Left lung (tissue), 10 donors: ENCODE results near the gene TREML4. TPM values are rescaled to one million over a fixed set of nuclear protein-coding genes. Genes with fewer than 3 reads are reported as not detected.
"Not testable (repeated sequence)": the region's sequence is repeated elsewhere in the genome, so short reads cannot be mapped to it uniquely, and the experiment has no call there.

Experiments used
- ATAC-seq: fragments of 200-7000 bp; cut with Tn5 transposase; one replicate; pipeline ENCODE4 v1.9.1; 2020; ENCODE audit warnings: moderate library complexity
- DNase-seq, 4 donors: peaks; one replicate each; pipeline ENCODE4 v3.0.0-alpha.2; 2013 to 2020
- H3K27ac ChIP-seq, 2 donors: fragments of 200-600 bp; sonication (generic) in 1 of 2; one replicate each; pipeline versions ENCODE4 v1.5.0 to v1.8.0; 2020 to 2021
- H3K27me3 ChIP-seq, 2 donors: fragments of 200-600 bp; sonication (generic) in 1 of 2; one replicate each; pipeline versions ENCODE4 v1.5.0 to v1.8.0; 2020 to 2021
- H3K36me3 ChIP-seq, 2 donors: fragments of 200-600 bp; sonication (generic) in 1 of 2; one replicate each; pipeline versions ENCODE4 v1.5.0 to v1.8.0; 2020 to 2021
- H3K4me1 ChIP-seq, 2 donors: fragments of 200-600 bp; one replicate each; pipeline ENCODE4 v1.8.0; 2021
- H3K4me3 ChIP-seq, 2 donors: fragments of 200-600 bp; sonication (generic) in 1 of 2; one replicate each; pipeline versions ENCODE4 v1.5.0 to v1.8.0; 2020 to 2021; ENCODE audit warnings: mild to moderate bottlenecking in 1 of 2
- H3K9me3 ChIP-seq, 2 donors: fragments of 200-600 bp; sonication (generic) in 1 of 2; one replicate each; pipeline versions ENCODE4 v1.5.0 to v1.8.0; 2020 to 2021
- intact Hi-C, 2 donors: fragments of 100-400 bp; cut with DNase I; formaldehyde crosslinking; loops; one replicate each; pipeline versions ENCODE4 v1.11.2 to v1.14.2; 2022
- polyA plus RNA-seq, 6 donors: library from polyadenylated mRNA; unstranded; fragments of 120-200 nt; gene quantifications; one replicate each; pipeline ENCODE4 v1.2.1, GENCODE V29; 2013; ENCODE audit not compliant: insufficient read length in 6 of 6
- total RNA-seq, 2 donors: library from RNA; stranded (reverse); fragmentation: NEBNext Ultra II Directional; extraction: Animal tissue kit (Norgen Biotek cat#: 25700); gene quantifications; one replicate each; pipeline ENCODE4 v1.2.1, GENCODE V29; 2021
- TF ChIP-seq, protein P1 (sequence below), 2 donors: fragments of 200-600 bp; sonication (generic) in 1 of 2; IDR thresholded peaks; one replicate each; pipeline versions ENCODE4 v1.5.0 to v1.8.0; 2021; ENCODE audit warnings: antibody characterized with exemption in 2 of 2
- donor health status: DM: no; HTN: yes; CAD: no.
- donor health status: DM: no; HTN: no; CAD: no.

Gene TREML4
- total and polyA plus RNA-seq, 8 donors, result 0.32 TPM; not detected in 7

- TF ChIP-seq, protein P1, sequence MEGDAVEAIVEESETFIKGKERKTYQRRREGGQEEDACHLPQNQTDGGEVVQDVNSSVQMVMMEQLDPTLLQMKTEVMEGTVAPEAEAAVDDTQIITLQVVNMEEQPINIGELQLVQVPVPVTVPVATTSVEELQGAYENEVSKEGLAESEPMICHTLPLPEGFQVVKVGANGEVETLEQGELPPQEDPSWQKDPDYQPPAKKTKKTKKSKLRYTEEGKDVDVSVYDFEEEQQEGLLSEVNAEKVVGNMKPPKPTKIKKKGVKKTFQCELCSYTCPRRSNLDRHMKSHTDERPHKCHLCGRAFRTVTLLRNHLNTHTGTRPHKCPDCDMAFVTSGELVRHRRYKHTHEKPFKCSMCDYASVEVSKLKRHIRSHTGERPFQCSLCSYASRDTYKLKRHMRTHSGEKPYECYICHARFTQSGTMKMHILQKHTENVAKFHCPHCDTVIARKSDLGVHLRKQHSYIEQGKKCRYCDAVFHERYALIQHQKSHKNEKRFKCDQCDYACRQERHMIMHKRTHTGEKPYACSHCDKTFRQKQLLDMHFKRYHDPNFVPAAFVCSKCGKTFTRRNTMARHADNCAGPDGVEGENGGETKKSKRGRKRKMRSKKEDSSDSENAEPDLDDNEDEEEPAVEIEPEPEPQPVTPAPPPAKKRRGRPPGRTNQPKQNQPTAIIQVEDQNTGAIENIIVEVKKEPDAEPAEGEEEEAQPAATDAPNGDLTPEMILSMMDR (IDR thresholded peaks at IDR 0.05), result no peak
- Histone ChIP-seq H3K4me3 (no peak overlapping the region), H3K27ac (peak overlapping the region in 1 of 2 donors; percentile 55), H3K4me1 (peaks cover 0 to 28% of the 10 kb centered on the region in 2 donors), H3K9me3 (peaks cover 0 to 12% of the 10 kb centered on the region in 2 donors), H3K36me3 (no peaks in the 10 kb centered on the region), H3K27me3 (peaks cover 0 to 11% of the 10 kb centered on the region in 2 donors)
- ATAC-seq (no peak), DNase-seq (no peak)
- intact Hi-C loops, result no loop called here
Measured at GRCh38 chr6:41186031-41186562, 42.1 kb upstream of the TREML4 start.

DNA sequence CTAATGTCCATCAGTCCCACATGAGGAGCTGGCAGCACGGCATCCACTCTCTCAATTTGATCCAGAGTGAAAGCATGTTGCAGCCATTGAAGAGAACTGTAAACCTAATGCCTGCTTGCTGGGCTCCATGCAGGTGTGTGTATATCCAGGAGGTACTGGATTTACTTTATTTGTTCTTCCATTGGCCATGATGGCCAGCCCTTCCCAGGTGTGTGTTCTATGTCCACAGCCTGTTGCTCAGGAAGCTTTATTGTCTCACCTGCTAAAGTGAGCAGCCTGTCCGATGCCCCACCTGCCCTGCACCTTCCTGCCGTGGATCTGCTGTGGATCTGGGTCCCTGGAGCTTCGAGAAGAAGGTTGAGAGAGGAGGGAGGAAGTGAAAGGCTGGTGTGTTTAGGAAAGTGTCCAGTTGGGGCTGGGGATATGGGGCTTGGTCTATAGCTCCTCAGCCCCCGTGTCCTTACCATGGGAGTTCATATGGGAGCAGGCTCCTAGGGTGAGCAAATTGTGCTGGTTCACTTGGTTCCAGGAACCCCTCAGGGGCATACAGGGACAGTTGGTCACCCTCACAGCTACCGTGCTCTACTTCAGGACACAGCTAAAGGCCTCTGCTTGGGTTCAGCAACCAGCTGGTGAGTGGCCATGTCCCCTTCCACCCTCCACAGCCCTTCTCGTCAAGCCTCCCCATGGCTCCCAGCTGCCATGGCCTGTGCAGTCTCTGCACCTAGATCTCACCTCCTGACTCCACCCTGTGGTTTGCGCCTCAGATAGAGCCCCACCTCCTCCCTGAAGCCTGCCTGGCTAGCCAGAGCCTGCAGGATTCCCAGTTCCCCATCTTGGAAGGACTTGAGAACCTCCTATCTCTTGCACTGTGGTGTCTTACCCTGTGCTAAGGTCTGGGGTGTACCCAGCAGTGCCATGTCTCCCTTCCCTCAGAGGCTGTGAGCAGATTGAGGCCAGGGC lies 39.9 kb upstream of the TREML4 start:
- Histone ChIP-seq H3K4me1 (peaks cover 0 to 20% of the 10 kb centered on the region in 2 donors), H3K4me3 (no peak overlapping the region), H3K27me3 (peaks cover 0 to 27% of the 10 kb centered on the region in 2 donors), H3K36me3 (peaks cover 0 to 3% of the 10 kb centered on the region in 2 donors), H3K9me3 (peaks cover 0 to 12% of the 10 kb centered on the region in 2 donors), H3K27ac (no peak overlapping the region)
- intact Hi-C loops, result no loop called here
- TF ChIP-seq, protein P1 (IDR thresholded peaks at IDR 0.05), result no peak
- DNase-seq (no peak), ATAC-seq (no peak)

DNA sequence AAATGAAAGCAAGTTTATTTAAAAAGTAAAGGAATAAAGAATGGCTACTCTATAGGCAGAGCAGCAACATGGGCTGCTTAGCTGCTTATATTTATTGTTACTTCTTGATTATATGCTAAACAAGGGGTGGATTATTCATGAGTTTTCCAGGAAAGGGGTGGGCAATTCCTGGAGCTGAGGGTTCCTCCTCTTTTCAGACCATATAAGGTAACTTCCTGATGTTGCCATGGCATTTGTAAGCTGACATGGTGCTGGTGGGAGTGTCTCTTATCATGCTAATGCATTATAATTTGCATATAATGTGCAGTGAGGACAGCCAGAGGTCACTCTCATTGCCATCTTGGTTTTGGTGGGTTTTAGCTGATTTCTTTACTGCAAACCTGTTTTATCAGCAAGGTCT lies 39.1 kb upstream of the TREML4 start:
- H3K4me3 ChIP-seq, H3K36me3 ChIP-seq, H3K27ac ChIP-seq, ATAC-seq, DNase-seq, intact Hi-C loops: not testable (repeated sequence)
- H3K9me3 ChIP-seq, result peaks cover 0 to 12% of the 10 kb centered on the region in 2 donors
- H3K4me1 ChIP-seq, result peaks cover 0 to 14% of the 10 kb centered on the region in 2 donors
- H3K27me3 ChIP-seq, result peaks cover 0 to 27% of the 10 kb centered on the region in 2 donors

GRCh38 chr6:41189967-41190366 lies 38.2 kb upstream of the TREML4 start:
- H3K36me3 ChIP-seq, result peaks cover 0 to 11% of the 10 kb centered on the region in 2 donors
- TF ChIP-seq, protein P1 (IDR thresholded peaks at IDR 0.05), result no peak
- DNase-seq (no peak), ATAC-seq (no peak)
- peaks cover 0 to 14% of the 10 kb centered on the region in 2 donors for H3K4me1 ChIP-seq
- no peak overlapping the region for H3K27ac ChIP-seq
- H3K27me3 ChIP-seq, result peaks cover 0 to 25% of the 10 kb centered on the region in 2 donors
- no peak overlapping the region for H3K4me3 ChIP-seq
- peaks cover 0 to 12% of the 10 kb centered on the region in 2 donors for H3K9me3 ChIP-seq
- intact Hi-C loops, result no loop called here

- no peak overlapping the region for H3K4me3 ChIP-seq
- no peak for ATAC-seq
- DNase-seq, result no peak
- intact Hi-C loops, result no loop called here
- H3K9me3 ChIP-seq, result peaks cover 0 to 12% of the 10 kb centered on the region in 2 donors
- peaks cover 0 to 9% of the 10 kb centered on the region in 2 donors for H3K4me1 ChIP-seq
- H3K27me3 ChIP-seq, result peaks cover 0 to 24% of the 10 kb centered on the region in 2 donors
- H3K27ac ChIP-seq, result no peak overlapping the region
- H3K36me3 ChIP-seq, result peaks cover 0 to 11% of the 10 kb centered on the region in 2 donors
- TF ChIP-seq, protein P1 (IDR thresholded peaks at IDR 0.05), result no peak
Measured at GRCh38 chr6:41190791-41191190, 37.4 kb upstream of the TREML4 start.
